DOHH2 (cell line): ENCODE results near the gene TARP.
A peak's percentile ranks its signal among the peaks of the same experiment; 100 is the strongest.

ENCODE experiments used
- CTCF ChIP-seq: fragments of 200-600 bp; sonication (generic); IDR thresholded peaks from one replicate; pipeline ENCODE4 v1.5.1; 2014; ENCODE audit warnings: antibody characterized with exemption, mild to moderate bottlenecking, low read depth, low read length; ENCODE audit not compliant: poor library complexity, severe bottlenecking
- EZH2phosphoT487 ChIP-seq: fragments of 200-600 bp; sonication (generic); IDR thresholded peaks from 2 replicates; pipeline ENCODE4 v1.6.1; 2017; ENCODE audit warnings: borderline replicate concordance, mild to moderate bottlenecking, antibody characterized with exemption, low read length, moderate library complexity, mixed read lengths

GRCh38 chr7:38215735-38216670 is 57.4 kb downstream of the TARP start:
- TF ChIP-seq EZH2phosphoT487 = no peak
- peak; percentile 99 for TF ChIP-seq CTCF
